Choroid plexus epithelial cell (primary cell): ENCODE results near the gene TSSK3.
A peak's percentile ranks its signal among the peaks of the same experiment; 100 is the strongest.

ENCODE experiments used
- DNase-seq: peaks from one replicate; pipeline ENCODE4 v3.0.0-alpha.2; 2010; ENCODE audit warnings: low read depth
- H3K4me3 ChIP-seq: 2 replicates; pipeline ENCODE4 v1.5.1; 2011; ENCODE audit warnings: low read depth, mild to moderate bottlenecking, control low read depth, low read length, moderate library complexity
- CTCF ChIP-seq: conservative IDR thresholded peaks from 2 replicates; pipeline ENCODE4 v1.5.1; 2011; ENCODE audit warnings: low read depth, mild to moderate bottlenecking, control low read depth, inconsistent platforms, low read length, moderate library complexity

Gene TSSK3

GRCh38 chr1:32413507-32414185 lies 51.3 kb downstream of the TSSK3 start:
- H3K4me3 ChIP-seq: no peak overlapping the region
- TF ChIP-seq CTCF: peak; percentile 68
- DNase-seq: peak; percentile 55
